Pericardium fibroblast (primary cell): ENCODE data around the gene CDC42SE2. TPM values are rescaled to one million over a fixed set of nuclear protein-coding genes. Genes with fewer than 3 reads are reported as not detected.

Source experiments
- total RNA-seq: library from RNA; depleted of rRNA; stranded (reverse); fragments of >200 nt; gene quantifications from 2 replicates; pipeline ENCODE4 v1.2.3, GENCODE V29; 2015

CDC42SE2 gene
- total RNA-seq = 6.5 and 11.0 TPM in 2 replicates

DNA sequence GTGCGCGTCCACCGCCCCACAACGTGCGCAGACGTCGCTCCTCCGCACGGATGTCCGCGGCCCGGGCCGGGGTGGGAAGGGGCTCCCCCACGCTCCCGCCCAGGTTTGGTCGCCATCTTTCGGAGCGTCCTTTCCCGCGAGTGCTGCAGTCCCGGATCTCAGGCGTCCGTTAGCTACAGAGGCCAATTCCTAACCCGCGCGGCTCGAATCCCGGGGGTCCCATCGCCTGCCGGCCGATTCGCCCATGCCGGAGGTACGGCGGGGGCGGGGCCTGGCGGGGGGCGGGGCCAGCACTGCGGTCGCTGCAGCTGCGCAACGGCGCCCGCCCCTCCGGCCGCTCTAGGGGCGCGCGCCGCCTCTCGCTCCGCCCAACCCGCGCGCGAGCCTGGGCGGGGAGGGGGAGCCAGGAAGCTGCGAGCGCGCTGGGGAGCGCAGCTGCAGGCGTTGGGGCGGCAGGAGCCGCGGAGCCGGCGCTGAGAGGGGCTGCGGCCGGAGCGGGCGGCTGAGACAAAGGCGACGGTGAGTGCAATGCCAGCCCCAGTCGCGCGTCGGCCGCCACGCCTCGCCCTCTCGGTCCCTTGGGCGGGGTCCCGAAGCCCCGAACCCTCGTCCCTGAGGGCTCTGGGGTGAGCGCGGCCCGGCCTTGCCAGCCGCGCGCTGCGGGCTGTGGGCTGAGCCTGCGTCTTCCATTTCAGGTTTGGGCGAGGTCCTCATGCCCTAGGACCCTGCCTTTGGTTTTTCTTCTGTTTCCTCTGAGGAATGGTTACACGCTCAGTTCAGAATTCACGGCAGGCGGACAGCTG lies at the start of gene CDC42SE2:
TSS of gene CDC42SE2 (plus strand) at position 406 of the 803 bp plus-strand sequence. CDS start 95,441 bp downstream, outside the sequence.

Other genes with a start within 250 kb of the CDC42SE2 start
- 172 and 237 TPM in 2 replicates for gene HINT1, start 98.8 kb upstream of the CDC42SE2 start, total RNA-seq
- gene LYRM7, start 93.1 kb upstream of the CDC42SE2 start, total RNA-seq = 3.3 and 5.1 TPM in 2 replicates